ENCODE results near the gene ELN.
A peak's percentile ranks its signal among the peaks of the same experiment; 100 is the strongest.

The ELN gene

DNA sequence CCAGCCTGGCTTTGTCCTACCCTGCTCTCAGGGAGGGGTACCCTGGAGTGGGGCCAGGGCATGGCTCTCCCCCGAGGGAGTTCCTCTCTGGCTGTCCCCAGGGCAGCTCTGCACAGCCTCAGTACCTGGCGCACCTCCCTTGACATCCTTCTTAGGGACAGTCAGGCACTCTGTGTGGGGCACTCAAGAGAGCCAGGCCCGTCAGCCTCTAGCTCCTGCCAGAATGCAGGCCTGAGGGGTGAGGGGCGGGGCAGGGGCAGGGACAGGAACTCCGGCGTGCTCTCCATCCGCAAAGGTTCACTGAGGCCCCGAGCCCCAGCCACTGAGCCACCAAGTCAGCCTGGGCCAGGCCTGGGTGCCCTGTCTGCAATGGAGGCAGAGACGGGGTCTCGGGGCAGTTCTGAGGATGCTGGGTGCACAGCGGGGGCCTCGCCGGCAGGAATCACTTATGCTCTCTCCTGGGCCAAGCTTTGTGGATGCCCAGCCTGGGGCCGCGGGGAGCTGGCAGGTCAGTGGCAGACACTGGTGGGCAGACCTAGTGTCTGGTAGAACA, 65.8 kb downstream of the ELN start:
- DNase-seq (ENCODE audit: low read depth in 2 of 2), result no peak

DNA sequence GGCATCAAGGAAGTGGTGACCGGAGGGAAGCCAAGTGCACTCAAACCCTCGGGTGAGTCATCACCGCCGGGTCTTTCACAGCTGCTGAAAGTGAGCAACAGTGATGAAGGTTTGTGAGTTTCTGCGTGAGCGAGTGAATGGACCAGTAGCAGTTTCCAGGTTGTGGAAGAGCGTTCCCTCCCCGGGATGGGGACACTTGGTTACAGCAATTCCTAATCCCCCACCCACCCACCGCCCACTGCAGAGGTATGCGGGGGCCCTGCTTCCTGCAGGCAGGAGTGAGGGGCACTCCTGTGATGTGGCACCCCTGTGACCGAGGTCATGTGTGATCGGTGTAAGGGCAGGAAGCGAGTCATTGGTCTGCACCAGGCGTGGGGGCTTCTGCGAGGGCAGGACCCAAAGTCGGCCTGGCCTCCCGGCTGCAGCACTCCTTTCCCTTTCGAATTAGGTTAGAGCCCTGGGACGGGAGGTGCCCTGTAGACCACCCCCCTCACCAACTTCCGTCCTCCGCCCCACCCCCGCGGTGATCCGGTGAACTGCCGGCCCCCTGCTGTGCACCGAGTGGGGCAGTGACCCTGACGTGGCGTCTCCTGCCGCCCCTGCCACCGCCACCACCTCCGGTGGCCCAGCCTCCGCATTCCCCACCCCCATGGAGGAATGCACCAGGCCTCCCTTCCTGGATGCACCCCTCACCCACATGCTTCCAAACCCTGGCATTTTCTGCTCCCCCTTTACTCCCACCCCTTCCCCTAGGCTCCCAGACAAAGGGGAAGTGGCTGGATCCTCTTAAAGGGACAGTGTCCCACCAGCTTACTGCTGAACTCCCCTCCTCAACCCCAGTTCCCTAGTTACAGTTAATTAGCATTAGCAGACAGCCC, 66.5 kb downstream of the ELN start:
- DNase-seq (ENCODE audit: low read depth in 2 of 2), result peak; percentile 53 to 58

DNA sequence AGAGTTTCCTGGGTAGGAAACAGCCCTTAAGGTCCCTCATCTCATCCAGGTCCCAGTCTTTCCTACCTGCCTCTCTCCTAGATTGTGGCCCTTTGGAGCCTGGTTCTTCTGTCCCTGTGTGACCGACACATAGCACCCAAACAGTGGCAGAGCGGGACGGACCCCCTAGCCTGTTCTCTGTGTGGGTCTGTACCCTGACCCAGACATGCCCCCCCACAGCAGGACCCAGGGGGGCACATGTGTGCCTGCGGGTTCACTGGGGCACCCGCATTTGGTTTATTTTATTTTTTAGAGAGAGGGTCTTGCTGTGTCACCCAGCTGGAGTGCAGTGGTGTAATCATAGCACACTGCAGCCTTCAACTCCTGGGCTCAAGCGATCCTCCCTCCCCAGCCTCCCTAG, 67.2 kb downstream of the ELN start:
- DNase-seq (ENCODE audit: low read depth in 2 of 2), result no peak

DNA sequence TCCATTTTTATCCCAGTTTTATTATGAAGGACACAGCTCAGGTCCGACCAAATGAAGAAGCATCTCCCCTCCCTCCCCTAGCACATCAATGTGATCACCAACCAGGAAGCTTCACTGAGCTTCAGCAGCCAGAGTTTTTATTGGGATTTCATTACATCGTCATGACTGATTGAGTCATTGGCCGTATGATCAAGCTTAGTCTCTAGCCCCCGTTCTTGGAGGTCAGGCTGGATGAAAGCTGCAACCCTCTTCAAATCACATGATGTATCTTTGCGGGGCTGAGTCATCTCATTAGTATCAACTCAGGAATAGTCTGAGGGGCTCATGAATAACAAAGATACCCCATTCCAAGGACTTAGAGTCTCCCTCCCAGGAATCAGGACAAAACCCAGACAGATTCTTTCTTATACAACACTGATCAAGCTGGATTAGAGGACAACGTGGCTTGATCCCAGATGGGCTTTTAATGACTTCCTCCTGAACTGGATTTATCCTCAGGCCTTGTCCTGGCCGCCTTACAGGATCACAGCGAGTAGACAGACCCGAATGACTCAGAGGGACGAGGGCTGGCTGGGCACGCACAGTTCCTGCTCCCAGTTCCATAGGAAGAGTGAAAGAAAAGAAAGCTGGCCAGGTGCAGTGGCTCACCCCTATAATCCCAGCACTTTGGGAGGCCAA, 70.1 kb downstream of the ELN start:
- DNase-seq (ENCODE audit: low read depth in 2 of 2), result no peak

DNA sequence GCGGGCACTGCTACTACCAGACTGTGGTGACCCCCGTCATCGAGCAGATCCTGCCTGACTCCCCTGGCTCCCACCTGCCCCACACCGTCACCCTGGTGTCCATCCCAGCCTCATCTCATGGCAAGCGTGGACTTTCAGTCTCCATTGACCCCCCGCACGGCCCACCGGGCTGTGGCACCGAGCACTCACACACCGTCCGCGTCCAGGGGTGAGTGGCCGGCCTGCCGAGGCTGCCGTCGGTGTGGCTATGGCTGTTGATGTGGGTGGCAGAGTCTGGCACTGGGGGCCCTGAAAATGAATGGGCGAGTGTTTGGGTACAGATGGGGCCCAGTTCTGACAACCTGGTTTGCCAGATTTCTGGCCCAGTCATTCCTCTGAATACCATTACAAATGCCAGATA, 71.1 kb downstream of the ELN start:
- DNase-seq (ENCODE audit: low read depth in 2 of 2), result no peak

DNA sequence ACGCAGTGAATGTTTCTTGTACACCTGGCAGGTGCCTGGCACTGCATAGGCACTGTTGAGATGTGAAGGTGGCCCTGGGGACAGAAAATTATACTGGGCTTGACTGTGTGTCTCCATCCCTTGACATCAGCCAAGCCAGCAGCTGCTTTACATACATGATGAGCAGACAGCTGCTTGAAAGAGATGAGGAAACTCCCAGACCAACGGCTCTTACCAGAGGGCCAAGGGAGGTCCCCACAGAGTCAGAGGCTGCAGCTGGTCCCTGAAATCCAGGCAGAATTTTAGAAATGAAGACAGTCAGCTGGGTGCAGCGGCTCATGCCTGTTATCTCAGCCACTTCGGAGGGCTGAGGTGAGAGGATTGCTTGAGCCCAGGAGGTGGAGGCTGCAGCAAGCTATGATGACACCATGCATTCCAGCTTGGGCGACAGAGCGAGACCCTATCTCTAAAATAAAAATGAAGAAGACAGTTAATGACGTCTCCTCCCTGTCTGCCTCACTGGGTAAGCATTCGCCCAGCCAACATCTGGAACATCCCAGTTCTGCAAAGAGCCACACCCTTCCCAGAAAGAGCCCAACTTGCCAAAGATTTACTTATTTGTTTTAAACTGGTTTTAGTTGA, 73.2 kb downstream of the ELN start:
- DNase-seq (ENCODE audit: low read depth in 2 of 2), result no peak

DNA sequence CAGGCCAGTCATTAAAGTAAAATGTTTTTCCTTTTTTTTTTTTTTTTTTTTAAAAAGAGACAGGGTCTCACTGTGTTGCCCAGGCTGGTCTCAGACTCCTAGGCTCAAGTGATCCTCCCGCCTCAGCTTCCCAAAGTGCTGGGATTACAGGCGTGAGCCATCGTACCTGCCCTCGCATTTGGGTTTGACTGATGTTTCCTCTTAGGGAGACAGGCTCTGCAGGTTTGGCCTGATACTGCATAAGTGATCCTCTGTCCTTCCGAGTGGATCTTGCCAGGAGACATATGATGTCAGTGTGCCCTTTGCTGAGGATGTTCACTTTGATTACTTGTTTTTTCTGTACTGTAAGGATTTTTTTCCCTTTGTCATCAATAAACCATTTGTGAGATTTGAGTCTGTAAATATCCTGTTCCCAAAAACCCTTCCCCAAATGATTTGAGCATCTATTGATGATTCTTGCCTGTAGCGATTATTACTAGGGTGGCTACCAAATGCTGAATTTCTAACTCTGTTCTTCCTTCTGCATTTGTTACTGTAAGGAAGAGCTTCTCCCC, 75.3 kb downstream of the ELN start:
- no peak for DNase-seq (ENCODE audit: low read depth in 2 of 2)

DNA sequence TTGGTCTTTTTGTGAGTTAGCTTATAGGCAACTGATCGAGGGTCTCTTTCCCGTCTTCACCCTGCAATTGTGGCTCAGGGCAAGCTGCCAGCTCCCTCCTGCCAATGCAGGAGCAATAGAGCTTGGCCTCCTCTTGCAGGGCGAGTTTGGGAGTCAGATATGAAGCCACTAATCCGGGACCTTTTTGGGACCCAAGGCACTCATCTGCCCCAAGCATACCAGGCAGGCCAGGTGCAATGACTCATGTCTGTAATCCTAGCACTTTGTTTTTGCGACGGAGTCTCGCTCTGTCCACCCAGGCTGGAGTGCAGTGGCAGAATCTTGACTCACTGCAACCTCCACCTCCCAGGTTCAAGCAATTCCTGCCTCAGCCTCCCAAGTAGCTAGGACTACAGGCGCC, 76.7 kb downstream of the ELN start:
- no peak for DNase-seq (ENCODE audit: low read depth in 2 of 2)

DNA sequence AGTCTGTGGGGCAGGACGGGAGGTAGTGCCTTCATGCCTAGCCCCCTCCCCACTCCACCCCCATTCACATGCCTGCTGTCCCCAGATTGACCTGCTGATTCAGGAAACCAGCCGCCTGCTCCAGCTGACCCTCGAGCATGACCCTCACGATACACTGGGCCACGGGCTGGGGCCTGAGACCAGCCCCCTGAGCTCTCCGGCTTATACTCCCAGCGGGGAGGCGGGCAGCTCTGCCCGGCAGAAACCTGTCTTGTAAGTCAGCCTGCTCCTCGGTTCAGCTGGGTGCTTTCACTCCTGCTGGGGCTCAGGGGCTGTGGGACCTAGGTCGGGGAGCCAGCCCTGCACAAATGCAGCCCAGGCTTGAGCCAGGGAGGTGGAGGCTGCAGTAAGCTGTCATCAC, 78.0 kb downstream of the ELN start:
- DNase-seq (ENCODE audit: low read depth in 2 of 2), result no peak

DNA sequence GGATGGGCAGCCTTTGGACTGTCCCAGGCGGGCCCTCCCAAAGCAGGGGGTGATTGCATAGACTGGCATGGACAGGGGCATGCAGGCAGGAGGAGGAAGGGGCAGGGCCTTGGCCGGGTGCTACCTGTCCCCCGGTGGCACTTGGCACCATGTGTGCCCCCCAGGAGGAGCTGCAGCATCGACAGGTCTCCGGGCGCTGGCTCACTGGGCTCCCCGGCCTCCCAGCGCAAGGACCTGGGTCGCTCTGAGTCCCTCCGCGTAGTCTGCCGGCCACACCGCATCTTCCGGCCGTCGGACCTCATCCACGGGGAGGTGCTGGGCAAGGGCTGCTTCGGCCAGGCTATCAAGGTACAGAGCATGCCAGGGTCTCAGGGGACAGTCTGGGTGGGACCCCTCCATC, 78.9 kb downstream of the ELN start:
- no peak for DNase-seq (ENCODE audit: low read depth in 2 of 2)

DNA sequence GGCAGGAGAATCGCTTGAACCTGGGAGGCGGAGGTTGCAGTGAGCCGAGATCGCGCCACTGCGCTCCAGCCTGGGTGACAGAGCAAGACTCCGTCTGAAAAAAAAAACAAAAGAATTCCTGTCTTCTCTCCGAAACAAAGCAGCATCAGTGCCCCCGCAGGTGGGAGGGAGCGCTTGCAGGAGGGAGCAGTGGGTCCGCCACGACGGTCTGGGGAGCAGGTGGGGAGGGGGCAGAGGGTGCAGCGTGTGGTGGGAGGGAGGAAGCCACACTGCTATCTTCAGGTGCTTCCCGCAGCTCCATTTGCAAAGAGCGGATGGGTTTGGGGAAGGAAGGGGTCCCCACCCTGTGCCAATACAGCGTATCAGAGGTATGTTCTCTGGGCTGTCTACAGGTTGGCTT, 87.4 kb downstream of the ELN start:
- DNase-seq (ENCODE audit: low read depth in 2 of 2), result no peak

DNA sequence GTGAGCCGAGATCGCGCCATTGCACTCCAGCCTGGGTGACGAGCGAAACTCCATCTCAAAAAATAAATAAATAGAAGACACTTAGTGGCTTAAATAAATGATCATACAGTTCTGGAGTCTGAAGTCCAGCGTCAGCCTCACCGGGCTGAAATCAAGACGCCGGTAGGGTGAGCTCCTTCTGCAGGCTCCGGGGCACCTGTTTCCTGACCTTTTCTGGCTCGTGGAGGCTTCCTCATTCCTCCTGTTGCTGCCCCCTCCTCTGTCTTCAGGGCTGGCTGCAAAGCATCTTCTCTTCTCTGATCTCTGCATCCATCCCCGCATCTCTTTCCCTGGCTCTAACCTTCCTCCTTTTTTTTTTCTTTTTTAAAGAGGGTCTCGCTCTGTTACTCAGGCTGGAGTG, 88.4 kb downstream of the ELN start:
- no peak for DNase-seq (ENCODE audit: low read depth in 2 of 2)
